ENCODE results near the gene DPYD.
A peak's percentile ranks its signal among the peaks of the same experiment; 100 is the strongest.

DPYD gene

GRCh38 chr1:97461782-97462181 is 459.1 kb downstream of the DPYD start:
- TF ChIP-seq SPI1 (IDR thresholded peaks at IDR 0.05; ENCODE audit: low read depth, low read length) (peak; percentile 95), POLR2AphosphoS5 (IDR thresholded peaks at IDR 0.05; ENCODE audit: low read depth, low read length) (no peak)
- DNase-seq (ENCODE audit: insufficient read length, low spot score) = no peak
- FAIRE-seq = no peak

GRCh38 chr1:97457446-97458089 is 463.3 kb downstream of the DPYD start:
- no peak for DNase-seq (ENCODE audit: insufficient read length, low spot score)
- FAIRE-seq = no peak
- TF ChIP-seq PAX5 (IDR thresholded peaks at IDR 0.05; ENCODE audit: insufficient read depth, low read length, severe bottlenecking) (no peak), POLR2AphosphoS5 (IDR thresholded peaks at IDR 0.05; ENCODE audit: low read depth, low read length) (no peak), POU2F2 (IDR thresholded peaks at IDR 0.05; ENCODE audit: low read depth, low read length) (no peak), POLR2A (IDR thresholded peaks at IDR 0.05; ENCODE audit: low read depth, low read length) (no peak), TAF1 (IDR thresholded peaks at IDR 0.05; ENCODE audit: low read depth, low read length) (no peak), SPI1 (IDR thresholded peaks at IDR 0.05; ENCODE audit: low read depth, low read length) (no peak)

GRCh38 chr1:97451944-97452343 is 468.9 kb downstream of the DPYD start:
- TF ChIP-seq POLR2A (IDR thresholded peaks at IDR 0.05; ENCODE audit: low read depth, low read length) (no peak), POU2F2 (IDR thresholded peaks at IDR 0.05; ENCODE audit: low read depth, low read length) (no peak), PAX5 (IDR thresholded peaks at IDR 0.05; ENCODE audit: insufficient read depth, low read length, severe bottlenecking) (no peak), SPI1 (IDR thresholded peaks at IDR 0.05; ENCODE audit: low read depth, low read length) (no peak), POLR2AphosphoS5 (IDR thresholded peaks at IDR 0.05; ENCODE audit: low read depth, low read length) (no peak), TAF1 (IDR thresholded peaks at IDR 0.05; ENCODE audit: low read depth, low read length) (no peak)
- no peak for FAIRE-seq

GRCh38 chr1:97451046-97451826 is 469.6 kb downstream of the DPYD start:
- TF ChIP-seq POU2F2 (IDR thresholded peaks at IDR 0.05; ENCODE audit: low read depth, low read length) (no peak), POLR2AphosphoS5 (IDR thresholded peaks at IDR 0.05; ENCODE audit: low read depth, low read length) (no peak)
- FAIRE-seq (no peak), DNase-seq (ENCODE audit: insufficient read length, low spot score) (no peak)

More at GRCh38 chr1:97451944-97452343, 468.9 kb downstream of the DPYD start:
- no peak for DNase-seq (ENCODE audit: insufficient read length, low spot score)

GRCh38 chr1:97441966-97442365 is 478.9 kb downstream of the DPYD start:
- DNase-seq (ENCODE audit: insufficient read length, low spot score) = no peak
- TF ChIP-seq POLR2A (IDR thresholded peaks at IDR 0.05; ENCODE audit: low read depth, low read length) (no peak), POU2F2 (IDR thresholded peaks at IDR 0.05; ENCODE audit: low read depth, low read length) (no peak), POLR2AphosphoS5 (IDR thresholded peaks at IDR 0.05; ENCODE audit: low read depth, low read length) (no peak), SPI1 (IDR thresholded peaks at IDR 0.05; ENCODE audit: low read depth, low read length) (no peak), TAF1 (IDR thresholded peaks at IDR 0.05; ENCODE audit: low read depth, low read length) (no peak), PAX5 (IDR thresholded peaks at IDR 0.05; ENCODE audit: insufficient read depth, low read length, severe bottlenecking) (no peak)
- FAIRE-seq = no peak

DNA sequence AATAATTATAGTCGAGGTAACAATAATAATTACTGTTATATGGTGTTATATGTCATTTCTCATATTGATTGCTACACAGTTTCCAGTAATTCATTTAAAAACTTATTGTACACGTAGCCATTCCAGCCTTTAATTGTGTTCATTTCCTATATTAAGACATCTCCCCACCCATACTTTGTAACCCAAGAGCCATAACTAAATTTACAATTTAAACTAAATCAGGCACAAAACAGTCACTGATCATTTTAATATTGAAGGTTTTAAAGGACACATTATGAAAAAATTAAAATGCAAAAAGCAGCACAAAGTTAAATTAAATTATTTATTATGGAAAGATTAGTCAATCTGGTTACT is 487.0 kb downstream of the DPYD start:
- no peak for TF ChIP-seq POLR2AphosphoS5 (IDR thresholded peaks at IDR 0.05; ENCODE audit: low read depth, low read length)
- no peak for TF ChIP-seq PAX5 (IDR thresholded peaks at IDR 0.05; ENCODE audit: insufficient read depth, low read length, severe bottlenecking)
- no peak for TF ChIP-seq TAF1 (IDR thresholded peaks at IDR 0.05; ENCODE audit: low read depth, low read length)
- no peak for TF ChIP-seq SPI1 (IDR thresholded peaks at IDR 0.05; ENCODE audit: low read depth, low read length)
- no peak for TF ChIP-seq POU2F2 (IDR thresholded peaks at IDR 0.05; ENCODE audit: low read depth, low read length)
- no peak for TF ChIP-seq POLR2A (IDR thresholded peaks at IDR 0.05; ENCODE audit: low read depth, low read length)
- no peak for FAIRE-seq
- no peak for DNase-seq (ENCODE audit: insufficient read length, low spot score)

DNA sequence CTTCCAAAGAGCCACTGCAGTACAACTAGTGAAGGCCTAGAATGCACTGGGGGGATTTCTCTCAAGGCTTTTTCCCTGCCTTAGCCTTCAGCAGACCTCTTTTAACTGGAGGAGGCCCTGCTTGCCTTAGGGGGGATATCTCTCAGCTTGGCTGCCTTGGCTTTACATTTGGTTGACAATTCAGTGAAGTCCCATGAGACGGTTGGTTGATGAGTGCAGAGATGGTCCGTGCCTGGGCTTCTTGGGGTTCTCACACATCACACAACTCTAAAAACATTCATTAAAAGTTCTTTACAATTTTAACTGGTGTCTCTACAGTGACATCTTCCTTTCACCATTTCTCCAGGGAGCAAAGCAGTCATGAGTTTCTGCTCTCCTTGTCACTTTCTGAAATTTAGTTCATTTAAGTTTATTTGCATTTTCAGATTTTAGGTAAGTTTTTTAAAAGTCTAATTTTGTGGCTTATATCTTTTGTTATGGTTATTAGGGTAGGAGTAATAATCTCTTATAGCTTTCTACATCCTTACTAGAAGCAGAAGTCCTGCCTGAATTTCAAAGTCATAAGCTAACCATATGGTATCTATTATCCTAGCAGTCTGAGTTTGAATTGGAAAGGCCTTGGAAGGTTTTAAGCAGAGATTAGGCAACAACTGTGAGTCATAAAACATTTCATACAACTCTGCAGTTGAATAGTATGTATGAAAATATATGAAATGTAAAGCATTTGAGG is 487.6 kb downstream of the DPYD start:
- no peak for DNase-seq (ENCODE audit: insufficient read length, low spot score)
- FAIRE-seq = no peak
- TF ChIP-seq POU2F2 (IDR thresholded peaks at IDR 0.05; ENCODE audit: low read depth, low read length) (no peak), SPI1 (IDR thresholded peaks at IDR 0.05; ENCODE audit: low read depth, low read length) (no peak), POLR2A (IDR thresholded peaks at IDR 0.05; ENCODE audit: low read depth, low read length) (no peak), PAX5 (IDR thresholded peaks at IDR 0.05; ENCODE audit: insufficient read depth, low read length, severe bottlenecking) (no peak), TAF1 (IDR thresholded peaks at IDR 0.05; ENCODE audit: low read depth, low read length) (no peak), POLR2AphosphoS5 (IDR thresholded peaks at IDR 0.05; ENCODE audit: low read depth, low read length) (no peak)

GRCh38 chr1:97427371-97427770 is 493.5 kb downstream of the DPYD start:
- FAIRE-seq (no peak), DNase-seq (ENCODE audit: insufficient read length, low spot score) (no peak)
- TF ChIP-seq POLR2AphosphoS5 (IDR thresholded peaks at IDR 0.05; ENCODE audit: low read depth, low read length) (no peak), SPI1 (IDR thresholded peaks at IDR 0.05; ENCODE audit: low read depth, low read length) (0 out of 2 replicates have a peak, but pooled peaks have one; percentile 8), TAF1 (IDR thresholded peaks at IDR 0.05; ENCODE audit: low read depth, low read length) (no peak), POLR2A (IDR thresholded peaks at IDR 0.05; ENCODE audit: low read depth, low read length) (no peak)

DNA sequence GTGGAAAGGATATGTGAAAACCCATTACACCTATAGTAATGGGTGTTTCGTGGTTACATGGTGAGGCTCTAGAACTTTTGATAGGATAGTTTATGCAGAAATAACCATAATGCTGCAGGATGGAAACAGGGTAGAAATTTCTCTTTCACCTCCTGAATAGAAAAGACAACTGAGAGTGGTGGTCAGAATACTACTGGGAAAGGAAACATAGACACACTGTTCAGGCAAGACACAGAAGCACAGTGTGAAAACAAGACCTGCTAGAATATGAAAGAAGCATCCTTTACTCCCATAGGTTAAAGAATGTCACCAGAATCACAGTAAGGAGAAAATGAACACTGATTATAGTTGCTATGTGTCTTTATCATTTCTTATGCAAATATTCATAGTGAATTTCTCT is 496.6 kb downstream of the DPYD start:
- DNase-seq (ENCODE audit: insufficient read length, low spot score) = no peak
- TF ChIP-seq POLR2A (IDR thresholded peaks at IDR 0.05; ENCODE audit: low read depth, low read length) (no peak), PAX5 (IDR thresholded peaks at IDR 0.05; ENCODE audit: insufficient read depth, low read length, severe bottlenecking) (no peak), SPI1 (IDR thresholded peaks at IDR 0.05; ENCODE audit: low read depth, low read length) (no peak), POU2F2 (IDR thresholded peaks at IDR 0.05; ENCODE audit: low read depth, low read length) (no peak), POLR2AphosphoS5 (IDR thresholded peaks at IDR 0.05; ENCODE audit: low read depth, low read length) (no peak), TAF1 (IDR thresholded peaks at IDR 0.05; ENCODE audit: low read depth, low read length) (no peak)
- no peak for FAIRE-seq
